ENCODE results near the gene PKP4. TPM values are rescaled to one million over a fixed set of nuclear protein-coding genes. Genes with fewer than 3 reads are reported as not detected.

Gene PKP4
- total RNA-seq, 2 experiments from 2014 or later, result 68.7 to 73.2 TPM

DNA sequence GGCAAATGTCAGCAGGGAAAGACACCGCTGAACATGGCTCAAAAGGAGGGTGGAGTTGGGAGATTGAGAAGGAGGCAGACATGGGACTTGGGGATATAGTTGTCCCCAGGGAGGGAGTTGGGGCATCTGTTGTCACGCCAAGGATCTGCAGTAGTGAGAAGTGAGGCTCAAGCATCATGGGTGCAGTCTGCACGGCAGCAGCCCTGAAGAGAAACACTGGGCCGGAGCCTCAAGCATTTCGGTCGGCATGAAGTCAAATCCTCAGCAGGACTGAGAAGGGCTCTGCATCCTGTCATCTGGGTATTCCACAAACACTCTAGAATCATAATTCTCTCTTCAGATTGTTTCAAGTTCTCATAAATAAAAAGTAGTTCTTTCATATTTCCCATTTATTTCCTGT is 205.7 kb downstream of the PKP4 start:
- POLR2A ChIA-PET, result no interaction called here
- Histone ChIP-seq H3K27ac (ENCODE audit: low read depth, low read length, poor library complexity, severe bottlenecking) (no peak overlapping the region), H2AFZ (ENCODE audit: low read length) (no peak overlapping the region), H3K4me1 (ENCODE audit: insufficient read depth, low read length, poor library complexity, severe bottlenecking) (no peaks in the 10 kb centered on the region), H3K79me2 (ENCODE audit: insufficient read depth, low read depth, low read length) (no peaks in the 10 kb centered on the region), H4K20me1 (ENCODE audit: insufficient read depth, low read length) (no peaks in the 10 kb centered on the region), H3K9me2 (ENCODE audit: insufficient read depth, low read length) (no peaks in the 10 kb centered on the region), H3K36me3 (ENCODE audit: insufficient read depth, low read length) (peaks cover 28% of the 10 kb centered on the region; the same call in 1 of the 2 replicates), H3K4me2 (ENCODE audit: low read length) (no peak overlapping the region), H3K9me3 (ENCODE audit: low read length) (no peaks in the 10 kb centered on the region), H3K4me3 (ENCODE audit: low read depth, low read length, poor library complexity, severe bottlenecking) (no peak overlapping the region)
- TF ChIP-seq EZH2phosphoT487 (IDR thresholded peaks at IDR 0.05; ENCODE audit: borderline replicate concordance, low read depth, low read length), result no peak
- TF ChIP-seq, protein P1, sequence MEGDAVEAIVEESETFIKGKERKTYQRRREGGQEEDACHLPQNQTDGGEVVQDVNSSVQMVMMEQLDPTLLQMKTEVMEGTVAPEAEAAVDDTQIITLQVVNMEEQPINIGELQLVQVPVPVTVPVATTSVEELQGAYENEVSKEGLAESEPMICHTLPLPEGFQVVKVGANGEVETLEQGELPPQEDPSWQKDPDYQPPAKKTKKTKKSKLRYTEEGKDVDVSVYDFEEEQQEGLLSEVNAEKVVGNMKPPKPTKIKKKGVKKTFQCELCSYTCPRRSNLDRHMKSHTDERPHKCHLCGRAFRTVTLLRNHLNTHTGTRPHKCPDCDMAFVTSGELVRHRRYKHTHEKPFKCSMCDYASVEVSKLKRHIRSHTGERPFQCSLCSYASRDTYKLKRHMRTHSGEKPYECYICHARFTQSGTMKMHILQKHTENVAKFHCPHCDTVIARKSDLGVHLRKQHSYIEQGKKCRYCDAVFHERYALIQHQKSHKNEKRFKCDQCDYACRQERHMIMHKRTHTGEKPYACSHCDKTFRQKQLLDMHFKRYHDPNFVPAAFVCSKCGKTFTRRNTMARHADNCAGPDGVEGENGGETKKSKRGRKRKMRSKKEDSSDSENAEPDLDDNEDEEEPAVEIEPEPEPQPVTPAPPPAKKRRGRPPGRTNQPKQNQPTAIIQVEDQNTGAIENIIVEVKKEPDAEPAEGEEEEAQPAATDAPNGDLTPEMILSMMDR (conservative IDR thresholded peaks at IDR 0.05; ENCODE audit: low read length), result no peak
- CTCF ChIA-PET (ENCODE audit: unreplicated experiment), result no interaction called here
- DNase-seq (ENCODE audit: low spot score), result no peak
- no TSS peak for BruUV-seq (replicated peaks)
- intact Hi-C loops (cut with micrococcal nuclease; ENCODE audit: unreplicated experiment), result no loop called here

DNA sequence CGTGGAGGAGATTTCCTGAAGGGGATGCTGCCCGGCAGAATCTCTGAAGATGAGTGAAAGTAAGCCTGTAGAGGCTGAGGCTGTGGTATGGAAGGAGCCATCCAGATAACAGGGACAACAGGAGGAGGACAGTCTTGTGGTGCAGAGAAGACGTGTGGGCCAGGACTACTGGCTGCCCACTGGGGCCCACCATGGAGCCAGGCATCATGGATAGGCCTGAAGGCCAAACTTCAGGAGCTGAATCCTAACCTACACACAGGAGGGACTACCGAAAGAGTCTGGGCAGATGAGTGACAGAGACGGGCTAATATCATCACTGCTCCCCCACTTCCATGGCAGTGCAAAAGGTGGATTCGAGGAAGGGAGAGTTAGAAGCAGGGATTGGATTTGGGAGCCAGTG is 207.0 kb downstream of the PKP4 start:
- POLR2A ChIA-PET, result no interaction called here

DNA sequence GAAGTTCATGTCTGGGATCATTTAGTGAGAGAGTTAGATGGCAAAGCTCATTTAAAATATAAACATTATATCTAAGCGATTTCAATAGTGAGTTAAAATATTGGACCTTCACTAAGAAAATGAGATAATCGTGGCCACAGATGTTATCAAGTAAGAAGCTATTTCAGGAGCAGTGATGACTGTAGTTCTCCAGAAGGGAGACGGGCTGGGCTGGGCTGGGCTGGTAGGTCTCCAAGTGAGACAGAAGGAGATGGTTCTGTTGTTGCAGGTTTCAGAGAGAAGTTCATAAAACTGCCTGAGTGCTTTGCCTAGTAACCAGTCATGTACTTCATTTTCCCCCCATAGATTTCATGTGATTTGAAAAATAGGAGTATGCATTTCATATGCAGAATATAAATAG is 208.2 kb downstream of the PKP4 start:
- intact Hi-C loops (cut with micrococcal nuclease; ENCODE audit: unreplicated experiment), result no loop called here
- CTCF ChIA-PET (ENCODE audit: unreplicated experiment), result no interaction called here

More for the DNA sequence above, 207.0 kb downstream of the PKP4 start:
- H3K4me3 ChIP-seq (ENCODE audit: low read depth, low read length, poor library complexity, severe bottlenecking), result no peak overlapping the region
- no peaks in the 10 kb centered on the region for H3K79me2 ChIP-seq (ENCODE audit: insufficient read depth, low read depth, low read length)
- no peaks in the 10 kb centered on the region for H3K9me3 ChIP-seq (ENCODE audit: low read length)
- H3K4me2 ChIP-seq (ENCODE audit: low read length), result no peak overlapping the region
- CTCF ChIA-PET (ENCODE audit: unreplicated experiment), result no interaction called here
- peaks cover 33% of the 10 kb centered on the region; the same call in 1 of the 2 replicates for H3K36me3 ChIP-seq (ENCODE audit: insufficient read depth, low read length)
- no TSS peak for BruUV-seq (replicated peaks)
- H3K27ac ChIP-seq (ENCODE audit: low read depth, low read length, poor library complexity, severe bottlenecking), result no peak overlapping the region
- TF ChIP-seq, protein P1 (conservative IDR thresholded peaks at IDR 0.05; ENCODE audit: low read length), result no peak
- no peak for TF ChIP-seq EZH2phosphoT487 (IDR thresholded peaks at IDR 0.05; ENCODE audit: borderline replicate concordance, low read depth, low read length)
- no peaks in the 10 kb centered on the region for H3K4me1 ChIP-seq (ENCODE audit: insufficient read depth, low read length, poor library complexity, severe bottlenecking)
- H3K9me2 ChIP-seq (ENCODE audit: insufficient read depth, low read length), result no peaks in the 10 kb centered on the region
- H4K20me1 ChIP-seq (ENCODE audit: insufficient read depth, low read length), result no peaks in the 10 kb centered on the region
- no peak for DNase-seq (ENCODE audit: low spot score)
- H2AFZ ChIP-seq (ENCODE audit: low read length), result no peak overlapping the region
- intact Hi-C loops (cut with micrococcal nuclease; ENCODE audit: unreplicated experiment), result no loop called here

More for the DNA sequence above, 208.2 kb downstream of the PKP4 start:
- no peaks in the 10 kb centered on the region for H3K4me1 ChIP-seq (ENCODE audit: insufficient read depth, low read length, poor library complexity, severe bottlenecking)
- peaks cover 39% of the 10 kb centered on the region; the same call in 1 of the 2 replicates for H3K36me3 ChIP-seq (ENCODE audit: insufficient read depth, low read length)
- no peaks in the 10 kb centered on the region for H4K20me1 ChIP-seq (ENCODE audit: insufficient read depth, low read length)
- no peaks in the 10 kb centered on the region for H3K9me2 ChIP-seq (ENCODE audit: insufficient read depth, low read length)
- BruUV-seq (replicated peaks), result no TSS peak
- POLR2A ChIA-PET, result interaction anchor here (1.5 kb wide), 1 partner anchor 19 kb away, joined by 4 read pairs; no protein-coding TSS in a partner anchor
- no peak overlapping the region for H3K27ac ChIP-seq (ENCODE audit: low read depth, low read length, poor library complexity, severe bottlenecking)
- H3K79me2 ChIP-seq (ENCODE audit: insufficient read depth, low read depth, low read length), result no peaks in the 10 kb centered on the region
- no peak for DNase-seq (ENCODE audit: low spot score)
- TF ChIP-seq, protein P1 (conservative IDR thresholded peaks at IDR 0.05; ENCODE audit: low read length), result no peak
- TF ChIP-seq EZH2phosphoT487 (IDR thresholded peaks at IDR 0.05; ENCODE audit: borderline replicate concordance, low read depth, low read length), result no peak
- no peak overlapping the region for H2AFZ ChIP-seq (ENCODE audit: low read length)
- no peaks in the 10 kb centered on the region for H3K9me3 ChIP-seq (ENCODE audit: low read length)
- H3K4me2 ChIP-seq (ENCODE audit: low read length), result no peak overlapping the region
- H3K4me3 ChIP-seq (ENCODE audit: low read depth, low read length, poor library complexity, severe bottlenecking), result no peak overlapping the region

All from OCI-LY7 (cell line).